HepG2 (cell line): ENCODE data around the gene TFAP2C. TPM values are rescaled to one million over a fixed set of nuclear protein-coding genes. Genes with fewer than 3 reads are reported as not detected.

Experiments used
- HCFC1 ChIP-seq: fragments of 150-350 bp; IDR thresholded peaks from 2 replicates; pipeline ENCODE4 v1.6.1; 2014; ENCODE audit warnings: low read depth, low read length
- polyA plus RNA-seq, 8 experiments: library from polyadenylated mRNA; depleted of rRNA in 3 of 8; stranded (reverse) in 7 of 8; unstranded in 1 of 8; fragments of >200 nt; fragmentation: Illumina TruSeq in 4 of 8; extraction: Trizol in 4 of 8; gene quantifications; 2 replicates each; pipeline versions ENCODE4 v1.2.1 to v1.2.3, GENCODE V29; 2011 to 2016; ENCODE audit warnings: low read depth in 4 of 8, missing spikeins in 1 of 8, mixed read lengths in 1 of 8; ENCODE audit not compliant: insufficient read depth in 1 of 8
- total RNA-seq, 5 experiments: library from RNA; depleted of rRNA; stranded (reverse); fragments of >200 nt; fragmentation: Illumina TruSeq; extraction: Trizol; gene quantifications; 2 replicates each; pipeline ENCODE4 v1.2.3, GENCODE V29; 2016; ENCODE audit warnings: low read depth in 1 of 5
- TF ChIP-seq, protein P1 (sequence below): sonication (generic); formaldehyde crosslinking; IDR thresholded peaks from 2 replicates; pipeline ENCODE4 v1.4.0; 2020; ENCODE audit warnings: mild to moderate bottlenecking, missing genetic modification reagents
- TF ChIP-seq, protein P2 (sequence below): sonication (generic); formaldehyde crosslinking; IDR thresholded peaks from 2 replicates; pipeline ENCODE4 v1.8.1; 2023; ENCODE audit warnings: mild to moderate bottlenecking, missing genetic modification reagents
- TF ChIP-seq, protein P3 (sequence below): sonication (generic); formaldehyde crosslinking; IDR thresholded peaks from 2 replicates; pipeline ENCODE4 v1.8.1; 2022; ENCODE audit warnings: low read depth, mild to moderate bottlenecking, missing genetic modification reagents
- TF ChIP-seq, protein P4 (sequence below): sonication (generic); formaldehyde crosslinking; IDR thresholded peaks from 2 replicates; pipeline ENCODE4 v1.5.0; 2020; ENCODE audit warnings: mild to moderate bottlenecking, missing genetic modification reagents

The TFAP2C gene
- total and polyA plus RNA-seq, 2 of the 13 experiments (the other 11 are each of a cell fraction or from before 2014, with no cell fraction given): not detected

DNA sequence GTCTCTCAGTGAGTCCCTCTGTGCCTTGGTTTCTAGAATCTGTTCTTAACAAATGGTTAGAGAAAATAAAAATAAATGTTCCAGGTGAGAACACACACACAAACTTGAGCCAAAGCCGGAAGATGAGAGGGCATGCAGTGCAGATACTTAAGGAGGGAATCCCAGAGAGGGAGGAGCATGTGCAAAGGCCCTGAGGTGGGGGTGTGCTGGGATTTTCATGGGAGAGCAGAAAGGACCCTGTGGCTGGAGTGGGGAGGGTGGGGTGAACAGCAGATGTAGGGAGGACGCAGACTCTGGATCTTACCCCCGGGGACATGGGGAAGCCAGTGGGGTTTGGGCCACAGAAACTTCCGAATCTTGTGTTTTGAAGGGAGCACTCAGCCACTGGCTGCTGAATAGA lies 17.5 kb downstream of the TFAP2C start (continued):
- TF ChIP-seq, protein P1, sequence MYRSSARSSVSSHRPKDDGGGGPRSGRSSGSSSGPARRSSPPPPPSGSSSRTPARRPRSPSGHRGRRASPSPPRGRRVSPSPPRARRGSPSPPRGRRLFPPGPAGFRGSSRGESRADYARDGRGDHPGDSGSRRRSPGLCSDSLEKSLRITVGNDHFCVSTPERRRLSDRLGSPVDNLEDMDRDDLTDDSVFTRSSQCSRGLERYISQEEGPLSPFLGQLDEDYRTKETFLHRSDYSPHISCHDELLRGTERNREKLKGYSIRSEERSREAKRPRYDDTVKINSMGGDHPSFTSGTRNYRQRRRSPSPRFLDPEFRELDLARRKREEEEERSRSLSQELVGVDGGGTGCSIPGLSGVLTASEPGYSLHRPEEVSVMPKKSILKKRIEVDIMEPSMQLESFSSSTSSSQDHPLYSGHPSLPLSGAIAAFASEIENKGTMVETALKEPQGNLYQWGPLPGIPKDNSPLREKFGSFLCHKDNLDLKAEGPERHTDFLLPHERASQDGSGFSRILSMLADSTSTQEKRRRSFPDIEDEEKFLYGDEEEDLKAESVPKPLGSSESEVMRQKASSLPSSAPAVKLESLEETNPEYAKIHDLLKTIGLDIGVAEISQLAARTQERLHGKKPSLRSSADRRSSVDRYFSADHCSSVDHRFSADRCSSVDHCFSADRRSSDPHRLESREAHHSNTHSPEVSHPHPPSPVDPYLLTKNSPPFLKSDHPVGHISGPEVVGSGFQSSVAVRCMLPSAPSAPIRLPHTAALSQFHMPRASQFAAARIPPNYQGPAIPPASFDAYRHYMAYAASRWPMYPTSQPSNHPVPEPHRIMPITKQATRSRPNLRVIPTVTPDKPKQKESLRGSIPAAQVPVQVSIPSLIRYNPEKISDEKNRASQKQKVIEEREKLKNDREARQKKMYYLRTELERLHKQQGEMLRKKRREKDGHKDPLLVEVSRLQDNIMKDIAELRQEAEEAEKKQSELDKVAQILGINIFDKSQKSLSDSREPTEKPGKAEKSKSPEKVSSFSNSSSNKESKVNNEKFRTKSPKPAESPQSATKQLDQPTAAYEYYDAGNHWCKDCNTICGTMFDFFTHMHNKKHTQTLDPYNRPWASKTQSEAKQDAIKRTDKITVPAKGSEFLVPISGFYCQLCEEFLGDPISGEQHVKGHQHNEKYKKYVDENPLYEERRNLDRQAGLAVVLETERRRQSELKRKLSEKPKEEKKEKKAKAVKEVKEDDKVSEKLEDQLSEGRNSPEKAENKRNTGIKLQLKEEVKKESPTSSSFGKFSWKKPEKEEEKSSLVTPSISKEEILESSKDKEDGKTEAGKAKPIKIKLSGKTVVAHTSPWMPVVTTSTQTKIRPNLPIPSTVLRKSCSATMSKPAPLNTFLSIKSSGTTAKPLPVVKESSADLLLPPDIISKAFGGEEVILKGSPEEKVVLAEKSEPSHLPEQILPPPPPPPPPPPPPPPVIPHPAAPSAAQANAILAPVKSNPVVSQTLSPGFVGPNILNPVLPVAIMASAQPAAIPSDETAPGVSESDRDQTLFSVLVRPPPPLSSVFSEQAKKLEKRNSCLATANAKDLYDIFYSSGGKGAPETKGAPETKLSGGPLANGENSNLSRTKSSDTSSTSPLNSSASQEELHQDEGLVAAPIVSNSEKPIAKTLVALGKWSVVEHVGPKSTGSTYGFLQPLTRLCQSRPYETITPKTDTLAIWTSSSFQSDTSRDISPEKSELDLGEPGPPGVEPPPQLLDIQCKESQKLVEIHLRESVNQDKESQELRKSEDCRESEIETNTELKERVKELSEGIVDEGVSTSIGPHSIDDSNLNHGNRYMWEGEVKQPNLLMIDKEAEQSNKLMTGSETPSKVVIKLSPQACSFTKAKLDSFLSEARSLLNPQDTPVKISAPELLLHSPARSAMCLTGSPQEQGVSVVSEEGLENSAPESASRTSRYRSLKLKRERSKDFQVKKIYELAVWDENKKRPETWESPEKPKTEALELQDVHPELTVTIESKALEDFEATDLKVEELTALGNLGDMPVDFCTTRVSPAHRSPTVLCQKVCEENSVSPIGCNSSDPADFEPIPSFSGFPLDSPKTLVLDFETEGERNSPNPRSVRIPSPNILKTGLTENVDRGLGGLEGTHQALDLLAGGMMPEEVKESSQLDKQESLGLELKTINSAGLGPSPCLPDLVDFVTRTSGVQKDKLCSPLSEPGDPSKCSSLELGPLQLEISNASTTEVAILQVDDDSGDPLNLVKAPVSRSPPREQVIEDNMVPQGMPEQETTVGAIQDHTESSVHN: no peak
- no peak for TF ChIP-seq HCFC1
- TF ChIP-seq, protein P2, sequence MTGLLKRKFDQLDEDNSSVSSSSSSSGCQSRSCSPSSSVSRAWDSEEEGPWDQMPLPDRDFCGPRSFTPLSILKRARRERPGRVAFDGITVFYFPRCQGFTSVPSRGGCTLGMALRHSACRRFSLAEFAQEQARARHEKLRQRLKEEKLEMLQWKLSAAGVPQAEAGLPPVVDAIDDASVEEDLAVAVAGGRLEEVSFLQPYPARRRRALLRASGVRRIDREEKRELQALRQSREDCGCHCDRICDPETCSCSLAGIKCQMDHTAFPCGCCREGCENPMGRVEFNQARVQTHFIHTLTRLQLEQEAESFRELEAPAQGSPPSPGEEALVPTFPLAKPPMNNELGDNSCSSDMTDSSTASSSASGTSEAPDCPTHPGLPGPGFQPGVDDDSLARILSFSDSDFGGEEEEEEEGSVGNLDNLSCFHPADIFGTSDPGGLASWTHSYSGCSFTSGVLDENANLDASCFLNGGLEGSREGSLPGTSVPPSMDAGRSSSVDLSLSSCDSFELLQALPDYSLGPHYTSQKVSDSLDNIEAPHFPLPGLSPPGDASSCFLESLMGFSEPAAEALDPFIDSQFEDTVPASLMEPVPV (CRISPR knock-in tag): no peak
- TF ChIP-seq, protein P3, sequence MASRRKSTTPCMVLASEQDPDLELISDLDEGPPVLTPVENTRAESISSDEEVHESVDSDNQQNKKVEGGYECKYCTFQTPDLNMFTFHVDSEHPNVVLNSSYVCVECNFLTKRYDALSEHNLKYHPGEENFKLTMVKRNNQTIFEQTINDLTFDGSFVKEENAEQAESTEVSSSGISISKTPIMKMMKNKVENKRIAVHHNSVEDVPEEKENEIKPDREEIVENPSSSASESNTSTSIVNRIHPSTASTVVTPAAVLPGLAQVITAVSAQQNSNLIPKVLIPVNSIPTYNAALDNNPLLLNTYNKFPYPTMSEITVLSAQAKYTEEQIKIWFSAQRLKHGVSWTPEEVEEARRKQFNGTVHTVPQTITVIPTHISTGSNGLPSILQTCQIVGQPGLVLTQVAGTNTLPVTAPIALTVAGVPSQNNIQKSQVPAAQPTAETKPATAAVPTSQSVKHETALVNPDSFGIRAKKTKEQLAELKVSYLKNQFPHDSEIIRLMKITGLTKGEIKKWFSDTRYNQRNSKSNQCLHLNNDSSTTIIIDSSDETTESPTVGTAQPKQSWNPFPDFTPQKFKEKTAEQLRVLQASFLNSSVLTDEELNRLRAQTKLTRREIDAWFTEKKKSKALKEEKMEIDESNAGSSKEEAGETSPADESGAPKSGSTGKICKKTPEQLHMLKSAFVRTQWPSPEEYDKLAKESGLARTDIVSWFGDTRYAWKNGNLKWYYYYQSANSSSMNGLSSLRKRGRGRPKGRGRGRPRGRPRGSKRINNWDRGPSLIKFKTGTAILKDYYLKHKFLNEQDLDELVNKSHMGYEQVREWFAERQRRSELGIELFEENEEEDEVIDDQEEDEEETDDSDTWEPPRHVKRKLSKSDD (CRISPR knock-in tag): no peak
- TF ChIP-seq, protein P4, sequence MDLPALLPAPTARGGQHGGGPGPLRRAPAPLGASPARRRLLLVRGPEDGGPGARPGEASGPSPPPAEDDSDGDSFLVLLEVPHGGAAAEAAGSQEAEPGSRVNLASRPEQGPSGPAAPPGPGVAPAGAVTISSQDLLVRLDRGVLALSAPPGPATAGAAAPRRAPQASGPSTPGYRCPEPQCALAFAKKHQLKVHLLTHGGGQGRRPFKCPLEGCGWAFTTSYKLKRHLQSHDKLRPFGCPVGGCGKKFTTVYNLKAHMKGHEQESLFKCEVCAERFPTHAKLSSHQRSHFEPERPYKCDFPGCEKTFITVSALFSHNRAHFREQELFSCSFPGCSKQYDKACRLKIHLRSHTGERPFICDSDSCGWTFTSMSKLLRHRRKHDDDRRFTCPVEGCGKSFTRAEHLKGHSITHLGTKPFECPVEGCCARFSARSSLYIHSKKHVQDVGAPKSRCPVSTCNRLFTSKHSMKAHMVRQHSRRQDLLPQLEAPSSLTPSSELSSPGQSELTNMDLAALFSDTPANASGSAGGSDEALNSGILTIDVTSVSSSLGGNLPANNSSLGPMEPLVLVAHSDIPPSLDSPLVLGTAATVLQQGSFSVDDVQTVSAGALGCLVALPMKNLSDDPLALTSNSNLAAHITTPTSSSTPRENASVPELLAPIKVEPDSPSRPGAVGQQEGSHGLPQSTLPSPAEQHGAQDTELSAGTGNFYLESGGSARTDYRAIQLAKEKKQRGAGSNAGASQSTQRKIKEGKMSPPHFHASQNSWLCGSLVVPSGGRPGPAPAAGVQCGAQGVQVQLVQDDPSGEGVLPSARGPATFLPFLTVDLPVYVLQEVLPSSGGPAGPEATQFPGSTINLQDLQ: no peak
